HFF-Myc (cell line): ENCODE data around the gene CTBP1.
A peak's percentile ranks its signal among the peaks of the same experiment; 100 is the strongest.

Source experiments
- DNase-seq: peaks from one replicate; pipeline ENCODE4 v3.0.0-alpha.2; 2011; ENCODE audit warnings: low read depth; ENCODE audit errors: extremely low read depth
- H3K4me3 ChIP-seq: replicated peaks from 2 replicates; pipeline ENCODE4 v1.5.1; 2011; ENCODE audit warnings: low read depth, mild to moderate bottlenecking, control low read depth, low read length
- TF ChIP-seq, protein P1 (sequence below): IDR thresholded peaks from 2 replicates; pipeline ENCODE4 v1.5.1; 2012; ENCODE audit warnings: mild to moderate bottlenecking, low read depth, low read length, control low read depth; ENCODE audit errors: missing control alignments

CTBP1 gene

DNA sequence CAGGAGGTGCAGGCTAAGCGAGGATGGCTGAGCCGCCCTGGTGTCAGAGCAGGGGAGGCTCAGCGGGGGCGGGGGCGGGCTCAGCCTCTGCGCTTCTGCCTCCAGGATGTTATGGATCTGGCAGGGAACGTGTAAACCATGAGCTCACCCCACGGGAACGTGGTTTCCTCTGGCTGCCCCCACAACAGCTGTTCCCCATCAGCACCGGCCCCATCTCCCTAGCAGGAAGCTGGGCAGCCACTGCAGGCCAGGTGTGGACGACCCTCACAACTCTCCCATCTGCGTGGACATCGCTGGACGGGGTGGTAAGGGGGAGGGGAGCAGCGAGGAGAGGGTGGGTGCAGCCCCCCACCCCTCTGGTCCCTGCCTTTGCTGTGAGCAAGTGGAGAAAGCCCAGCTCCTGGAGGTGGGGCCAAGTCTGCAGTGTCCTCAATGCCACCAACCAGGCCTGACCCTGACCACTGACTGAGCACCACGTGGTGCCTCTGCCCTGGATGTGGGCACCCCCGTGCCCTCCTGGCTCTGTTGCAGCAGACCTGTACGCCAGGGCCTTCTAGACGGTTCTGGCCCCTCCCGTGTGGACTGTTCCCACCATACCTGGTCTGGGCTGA, 48.4 kb downstream of the CTBP1 start:
- TF ChIP-seq, protein P1, sequence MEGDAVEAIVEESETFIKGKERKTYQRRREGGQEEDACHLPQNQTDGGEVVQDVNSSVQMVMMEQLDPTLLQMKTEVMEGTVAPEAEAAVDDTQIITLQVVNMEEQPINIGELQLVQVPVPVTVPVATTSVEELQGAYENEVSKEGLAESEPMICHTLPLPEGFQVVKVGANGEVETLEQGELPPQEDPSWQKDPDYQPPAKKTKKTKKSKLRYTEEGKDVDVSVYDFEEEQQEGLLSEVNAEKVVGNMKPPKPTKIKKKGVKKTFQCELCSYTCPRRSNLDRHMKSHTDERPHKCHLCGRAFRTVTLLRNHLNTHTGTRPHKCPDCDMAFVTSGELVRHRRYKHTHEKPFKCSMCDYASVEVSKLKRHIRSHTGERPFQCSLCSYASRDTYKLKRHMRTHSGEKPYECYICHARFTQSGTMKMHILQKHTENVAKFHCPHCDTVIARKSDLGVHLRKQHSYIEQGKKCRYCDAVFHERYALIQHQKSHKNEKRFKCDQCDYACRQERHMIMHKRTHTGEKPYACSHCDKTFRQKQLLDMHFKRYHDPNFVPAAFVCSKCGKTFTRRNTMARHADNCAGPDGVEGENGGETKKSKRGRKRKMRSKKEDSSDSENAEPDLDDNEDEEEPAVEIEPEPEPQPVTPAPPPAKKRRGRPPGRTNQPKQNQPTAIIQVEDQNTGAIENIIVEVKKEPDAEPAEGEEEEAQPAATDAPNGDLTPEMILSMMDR = no peak
- DNase-seq = peak; percentile 82
- peak overlapping the region; percentile 8 for H3K4me3 ChIP-seq

DNA sequence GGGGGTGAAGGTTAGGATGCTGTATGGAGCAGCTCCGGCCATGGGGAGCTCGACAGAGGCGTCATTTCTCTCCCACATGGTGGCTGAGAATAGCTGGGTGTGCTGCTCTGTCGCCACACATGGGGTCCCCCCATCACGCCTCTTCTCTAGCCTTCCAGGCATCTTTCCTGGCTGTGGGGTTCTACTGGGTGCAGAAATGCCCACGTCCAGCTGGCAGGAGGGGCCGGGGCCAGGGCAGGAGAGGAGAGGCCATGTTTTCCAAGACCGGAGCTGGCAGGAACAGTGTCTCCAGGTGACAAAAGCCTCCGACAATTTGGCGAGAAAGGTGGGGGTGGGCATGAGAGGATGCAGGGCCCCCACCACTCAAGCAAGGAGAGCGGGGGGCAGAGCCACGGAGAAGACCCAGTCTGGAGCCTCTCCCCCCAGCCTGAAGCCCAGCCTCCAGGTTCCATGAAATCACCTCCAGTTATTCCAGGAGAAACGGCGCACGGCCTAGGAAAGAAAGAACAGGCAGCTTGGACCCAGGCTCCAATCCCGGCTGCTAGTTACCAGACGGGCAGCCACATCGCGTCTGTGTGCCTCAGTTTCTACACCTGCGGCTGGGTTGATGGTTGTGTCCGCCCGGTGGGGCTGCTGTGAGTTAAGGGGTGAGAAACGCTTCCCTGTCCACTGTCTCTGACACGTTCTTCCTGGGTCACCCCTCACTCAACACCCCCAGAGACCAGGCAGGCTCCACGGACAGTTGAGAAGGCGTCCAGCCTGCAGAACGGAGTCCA, 49.2 kb downstream of the CTBP1 start:
- no peak for DNase-seq
- H3K4me3 ChIP-seq = peak overlapping the region; percentile 8; the same call in 1 of the 2 replicates
- TF ChIP-seq, protein P1 = no peak

DNA sequence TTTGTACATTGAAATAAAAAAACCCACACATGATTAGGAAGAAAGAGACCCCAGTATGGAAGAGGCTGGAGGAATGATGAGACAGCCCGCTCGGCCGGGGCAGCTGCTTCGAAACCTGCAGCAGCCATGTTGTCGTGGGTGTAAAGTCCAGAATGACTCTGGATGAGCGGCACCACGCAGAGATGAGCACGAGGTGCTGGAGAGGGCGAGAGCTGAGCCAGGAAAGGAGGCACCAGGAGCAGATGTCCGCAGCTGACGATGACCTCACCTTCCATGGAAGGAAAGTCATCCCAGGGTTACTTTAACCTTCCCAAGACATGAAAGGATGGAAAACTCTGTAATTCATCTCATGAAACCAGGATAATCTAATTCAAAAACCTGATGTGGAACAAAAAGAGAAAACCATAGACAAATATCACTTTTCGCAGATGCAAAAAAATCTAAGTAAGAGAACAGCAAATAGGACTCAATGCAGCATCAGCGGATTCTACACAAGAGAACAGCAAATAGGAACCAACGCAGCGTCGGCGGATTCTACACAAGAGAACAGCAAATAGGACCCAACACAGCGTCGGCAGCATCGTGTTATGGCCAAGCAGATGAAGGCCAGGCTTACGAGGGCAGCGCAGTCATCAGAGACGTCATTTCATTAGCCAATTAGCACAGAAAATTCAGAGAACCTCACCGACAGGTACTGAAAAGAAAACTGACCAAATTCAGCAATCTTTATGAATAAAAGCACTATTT, 50.7 kb downstream of the CTBP1 start:
- DNase-seq = no peak
- no peak overlapping the region for H3K4me3 ChIP-seq
- TF ChIP-seq, protein P1 = no peak

DNA sequence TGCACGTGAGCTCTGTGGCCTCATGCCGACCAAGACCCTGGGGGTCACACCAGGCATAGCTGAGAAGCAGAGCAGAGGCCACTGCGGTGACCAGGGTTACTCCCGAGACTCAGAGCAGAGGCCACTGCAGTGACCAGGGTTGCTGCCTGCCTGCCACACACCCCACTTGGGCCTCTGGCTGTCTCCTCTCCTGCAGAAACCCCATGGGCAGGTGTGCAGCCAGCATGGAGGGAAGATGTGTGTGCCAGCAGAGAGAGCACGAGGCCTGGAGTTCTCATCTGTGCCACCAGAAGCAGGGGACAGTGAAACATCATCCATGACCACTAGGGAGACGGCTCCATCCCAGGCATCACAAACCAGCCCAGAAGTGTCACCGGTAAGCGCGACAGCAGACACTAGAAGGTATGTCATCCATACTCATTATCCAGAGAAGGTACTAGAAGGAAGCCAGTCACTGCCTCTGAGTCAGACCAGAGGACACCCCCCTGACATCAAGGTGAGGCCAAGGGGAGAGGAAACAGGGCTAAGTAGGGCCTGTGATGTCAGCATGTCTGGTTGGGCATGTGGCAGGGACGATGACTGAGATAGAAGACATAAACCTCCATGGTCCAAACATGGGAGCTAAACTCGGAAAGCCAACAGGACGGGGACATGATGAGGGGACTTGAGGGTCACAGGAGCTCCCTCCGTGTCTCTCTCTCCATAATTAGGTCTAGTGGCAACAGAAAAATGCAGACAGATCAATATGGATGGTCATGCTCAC, 52.3 kb downstream of the CTBP1 start:
- TF ChIP-seq, protein P1 = no peak
- no peak overlapping the region for H3K4me3 ChIP-seq
- DNase-seq = no peak

DNA sequence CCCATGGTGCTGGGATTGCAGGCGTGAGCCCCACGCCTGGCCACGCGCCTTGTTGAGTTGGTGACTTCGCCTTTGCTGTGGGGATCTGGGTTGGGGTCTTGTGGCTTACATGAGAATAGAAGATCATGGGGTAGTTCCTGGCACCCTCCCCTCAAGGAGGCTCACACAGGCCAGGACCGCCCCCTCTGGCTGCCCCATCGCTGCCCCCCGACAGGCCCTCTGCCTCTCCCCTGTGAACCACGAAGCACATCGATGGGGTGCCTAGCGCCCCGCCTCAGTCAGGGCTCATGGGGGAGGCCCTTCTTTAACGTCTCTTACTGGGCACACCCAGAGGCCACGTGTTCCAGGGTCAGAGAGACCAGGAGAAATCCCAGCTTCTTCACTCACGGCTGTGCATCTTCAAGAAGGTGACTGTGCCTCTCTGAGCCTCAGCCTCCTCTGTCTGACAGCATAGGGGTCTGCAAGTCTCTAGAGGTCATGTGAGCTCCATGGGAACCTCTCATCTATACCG, 53.0 kb downstream of the CTBP1 start:
- H3K4me3 ChIP-seq = no peak overlapping the region
- TF ChIP-seq, protein P1 = no peak
- no peak for DNase-seq

DNA sequence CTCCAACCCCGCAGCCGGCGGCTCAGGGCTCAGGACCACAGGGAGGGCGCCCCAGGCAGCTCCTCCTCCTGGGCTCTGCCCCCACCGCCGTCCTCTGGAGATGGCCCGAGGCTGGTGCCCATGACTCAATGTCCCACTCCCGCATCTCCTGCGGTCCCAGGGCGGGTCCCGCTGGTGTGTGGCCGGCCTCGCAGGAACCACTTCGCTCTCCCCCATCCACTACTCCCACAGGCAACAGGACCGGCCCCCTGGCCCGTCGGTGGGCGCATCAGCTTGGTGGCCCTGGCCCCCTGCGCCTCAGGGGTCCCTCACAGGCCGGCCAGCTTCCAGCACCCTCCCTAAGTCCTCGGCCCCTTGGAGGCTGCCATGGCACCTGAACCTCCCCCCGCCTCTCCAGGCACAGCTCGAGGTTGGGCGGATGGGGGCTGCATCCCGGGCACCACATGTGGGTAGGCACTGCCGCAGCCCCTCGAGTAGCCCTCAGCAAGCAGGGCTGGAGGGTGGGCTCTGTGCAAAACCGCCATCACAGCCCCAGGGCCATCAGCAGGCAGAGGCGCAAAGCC, 53.7 kb downstream of the CTBP1 start:
- TF ChIP-seq, protein P1 = no peak
- no peak for DNase-seq
- no peak overlapping the region for H3K4me3 ChIP-seq
